GM23338 (cell line): ENCODE data around the gene DENND5A. TPM values are rescaled to one million over a fixed set of nuclear protein-coding genes. Genes with fewer than 3 reads are reported as not detected.

ENCODE experiments used
- ATAC-seq: fragments of 200-7000 bp; cut with Tn5 transposase; 3 replicates; pipeline ENCODE4 v1.9.1; 2020
- DNase-seq: peaks from one replicate; pipeline ENCODE4 v3.0.0-alpha.2; 2015; ENCODE audit warnings: low spot score
- H2AFZ ChIP-seq: fragments of 200-600 bp; sonication (generic); 2 replicates; pipeline ENCODE4 v1.8.0; 2016; ENCODE audit warnings: antibody characterized with exemption, mild to moderate bottlenecking, moderate library complexity
- H3F3A ChIP-seq: fragments of 200-600 bp; sonication (generic); replicated peaks from 2 replicates; pipeline ENCODE4 v1.8.0; 2017; ENCODE audit warnings: antibody characterized with exemption, mixed run types, low read depth
- H3K27ac ChIP-seq: fragments of 200-600 bp; sonication (generic); 2 replicates; pipeline ENCODE4 v1.6.1; 2016; ENCODE audit warnings: low read depth
- H3K27me3 ChIP-seq: fragments of 200-600 bp; sonication (generic); 2 replicates; pipeline ENCODE4 v1.8.0; 2016; ENCODE audit warnings: mild to moderate bottlenecking, mixed run types, moderate library complexity; ENCODE audit not compliant: insufficient read depth
- H3K36me3 ChIP-seq: fragments of 200-600 bp; sonication (generic); 2 replicates; pipeline ENCODE4 v1.8.0; 2016; ENCODE audit warnings: mild to moderate bottlenecking; ENCODE audit not compliant: insufficient read depth
- H3K4me1 ChIP-seq: fragments of 200-600 bp; sonication (generic); 2 replicates; pipeline ENCODE4 v1.8.0; 2016; ENCODE audit warnings: mild to moderate bottlenecking, moderate library complexity; ENCODE audit not compliant: insufficient read depth
- H3K4me2 ChIP-seq: fragments of 200-600 bp; sonication (generic); 2 replicates; pipeline ENCODE4 v1.7.1; 2017; ENCODE audit warnings: mixed run types
- H3K4me3 ChIP-seq: fragments of 200-600 bp; sonication (generic); 2 replicates; pipeline ENCODE4 v1.6.1; 2016; ENCODE audit warnings: mixed run types
- H3K79me2 ChIP-seq: fragments of 200-600 bp; sonication (generic); replicated peaks from 2 replicates; pipeline ENCODE4 v1.8.0; 2017; ENCODE audit warnings: mild to moderate bottlenecking; ENCODE audit not compliant: insufficient read depth
- H3K9me2 ChIP-seq: fragments of 200-600 bp; sonication (generic); 2 replicates; pipeline ENCODE4 v1.8.0; 2017; ENCODE audit not compliant: insufficient read depth
- H4K20me1 ChIP-seq: fragments of 200-600 bp; sonication (generic); replicated peaks from 2 replicates; pipeline ENCODE4 v1.8.0; 2017; ENCODE audit warnings: mild to moderate bottlenecking; ENCODE audit not compliant: insufficient read depth
- H3K27ac Mint-ChIP-seq: 2 replicates; pipeline ENCODE4 v1.8.0; 2020; ENCODE audit warnings: inconsistent platforms, mild to moderate bottlenecking, moderate library complexity, mixed read lengths
- H3K27me3 Mint-ChIP-seq: 3 replicates; pipeline ENCODE4 v1.8.0; 2022; ENCODE audit warnings: low read depth, mild to moderate bottlenecking, moderate library complexity, mixed read lengths, inconsistent platforms; ENCODE audit not compliant: insufficient read depth, poor library complexity
- H3K36me3 Mint-ChIP-seq: 3 replicates; pipeline ENCODE4 v1.8.0; 2021; ENCODE audit warnings: low read depth, mild to moderate bottlenecking, inconsistent platforms, moderate library complexity, mixed read lengths
- H3K4me1 Mint-ChIP-seq: 3 replicates; pipeline ENCODE4 v1.8.0; 2020; ENCODE audit warnings: mild to moderate bottlenecking, inconsistent platforms, mixed read lengths
- H3K4me3 Mint-ChIP-seq: 3 replicates; pipeline ENCODE4 v1.8.0; 2021; ENCODE audit warnings: moderate library complexity, mild to moderate bottlenecking, inconsistent platforms, mixed read lengths
- H3K9me3 Mint-ChIP-seq: 3 replicates; pipeline ENCODE4 v1.8.0; 2020; ENCODE audit warnings: moderate library complexity, mild to moderate bottlenecking, inconsistent platforms, mixed read lengths
- CREB1 ChIP-seq: fragments of 250-450 bp; sonication (Bioruptor Pico); IDR thresholded peaks from 2 replicates; pipeline ENCODE4 v1.5.0; 2020; ENCODE audit warnings: low read depth, mild to moderate bottlenecking, moderate library complexity
- EZH2 ChIP-seq: fragments of 200-600 bp; sonication (generic); IDR thresholded peaks from one replicate; pipeline ENCODE4 v1.8.0; 2017; ENCODE audit warnings: antibody characterized with exemption, mild to moderate bottlenecking, low read depth; ENCODE audit not compliant: unreplicated experiment
- EZH2phosphoT487 ChIP-seq: fragments of 200-600 bp; sonication (generic); IDR thresholded peaks from one replicate; pipeline ENCODE4 v1.8.1; 2018; ENCODE audit warnings: antibody characterized with exemption; ENCODE audit not compliant: unreplicated experiment
- JUNB ChIP-seq: IDR thresholded peaks from one replicate; pipeline ENCODE4 v1.6.1; 2016; ENCODE audit warnings: antibody characterized with exemption; ENCODE audit not compliant: unreplicated experiment
- NANOG ChIP-seq: IDR thresholded peaks from 2 replicates; pipeline ENCODE4 v1.6.1; 2016; ENCODE audit warnings: antibody characterized with exemption, borderline replicate concordance
- POLR2AphosphoS5 ChIP-seq: IDR thresholded peaks from 2 replicates; pipeline ENCODE4 v1.6.1; 2016; ENCODE audit warnings: antibody characterized with exemption, low read depth
- STAT1 ChIP-seq: IDR thresholded peaks from one replicate; pipeline ENCODE4 v1.6.1; 2016; ENCODE audit warnings: antibody characterized with exemption; ENCODE audit not compliant: unreplicated experiment
- ZNF114 ChIP-seq: fragments of 250-450 bp; sonication (Bioruptor Pico); IDR thresholded peaks from 2 replicates; pipeline ENCODE4 v1.5.0; 2020; ENCODE audit warnings: mild to moderate bottlenecking, moderate library complexity
- ZNF331 ChIP-seq: fragments of 250-450 bp; sonication (Bioruptor Pico); IDR thresholded peaks from 2 replicates; pipeline ENCODE4 v1.5.0; 2020; ENCODE audit warnings: low read depth, mild to moderate bottlenecking, moderate library complexity
- polyA plus RNA-seq: library from polyadenylated mRNA; unstranded; fragments of >200 nt; fragmentation: Nextera tagmentation; extraction: Ambion mirVana; gene quantifications from 2 replicates; pipeline ENCODE4 v1.2.1, GENCODE V29; 2016
- total RNA-seq: library from RNA; depleted of rRNA; stranded (reverse); fragments of >200 nt; shearing (Covaris generic); gene quantifications from 2 replicates; pipeline ENCODE4 v1.2.3, GENCODE V29; 2014
- TF ChIP-seq, protein P1 (sequence below): IDR thresholded peaks from one replicate; pipeline ENCODE4 v1.6.1; 2018; ENCODE audit warnings: antibody characterized with exemption; ENCODE audit not compliant: unreplicated experiment
- TF ChIP-seq, protein P2 (sequence below), 2 experiments: fragments of 200-600 bp in 1 of 2; sonication (generic) in 1 of 2; conservative IDR thresholded peaks; 2 replicates each; pipeline versions ENCODE4 v1.5.1 to v1.6.1; 2016 to 2017; ENCODE audit warnings: antibody characterized with exemption in 2 of 2, low read depth in 2 of 2, mild to moderate bottlenecking in 2 of 2, moderate library complexity in 1 of 2
- TF ChIP-seq, protein P3 (sequence below): fragments of 250-450 bp; sonication (Bioruptor Pico); IDR thresholded peaks from 2 replicates; pipeline ENCODE4 v1.5.0; 2020; ENCODE audit warnings: mild to moderate bottlenecking, moderate library complexity
- TF ChIP-seq, protein P4 (sequence below): IDR thresholded peaks from 2 replicates; pipeline ENCODE4 v1.6.1; 2016; ENCODE audit warnings: antibody characterized with exemption

Gene DENND5A
- total and polyA plus RNA-seq, 2 experiments from 2014 or later: 28.1 to 56.3 TPM

DNA sequence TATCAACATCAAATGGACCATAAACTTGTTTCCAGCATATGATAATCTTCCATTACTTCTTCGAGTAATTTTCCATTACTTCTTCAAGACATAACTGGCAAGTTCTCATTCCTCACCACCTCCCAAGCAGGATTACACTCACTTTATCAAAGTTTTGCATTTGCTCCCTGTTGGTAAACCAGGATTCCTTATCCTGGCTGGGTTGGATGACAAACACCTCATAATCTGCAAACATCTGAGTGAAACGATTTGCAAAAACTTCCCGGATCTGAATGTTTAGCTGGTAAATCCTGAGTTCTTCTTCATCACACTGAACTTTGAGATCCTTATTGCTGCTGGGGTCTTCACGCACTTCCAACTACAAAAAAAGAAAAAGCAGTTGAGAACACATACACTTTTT, 86.4 kb downstream of the DENND5A start:
- Histone ChIP-seq H3K4me1 (no peaks in the 10 kb centered on the region), H3K4me2 (no peak overlapping the region), H3K27me3 (no peaks in the 10 kb centered on the region), H3K9me2 (no peaks in the 10 kb centered on the region), H4K20me1 (no peaks in the 10 kb centered on the region), H3F3A (no peaks in the 10 kb centered on the region), H2AFZ (no peak overlapping the region), H3K79me2 (no peaks in the 10 kb centered on the region), H3K4me3 (no peak overlapping the region), H3K36me3 (peaks cover 15% of the 10 kb centered on the region), H3K27ac (no peak overlapping the region)
- ATAC-seq: no peak
- H3K36me3 Mint-ChIP-seq: peaks cover 40% of the 10 kb centered on the region
- H3K4me3 Mint-ChIP-seq: no peak overlapping the region
- DNase-seq: no peak
- no peak for TF ChIP-seq EZH2
- TF ChIP-seq ZNF114 (CRISPR knock-in tag): no peak
- TF ChIP-seq EZH2phosphoT487: no peak
- TF ChIP-seq, protein P1, sequence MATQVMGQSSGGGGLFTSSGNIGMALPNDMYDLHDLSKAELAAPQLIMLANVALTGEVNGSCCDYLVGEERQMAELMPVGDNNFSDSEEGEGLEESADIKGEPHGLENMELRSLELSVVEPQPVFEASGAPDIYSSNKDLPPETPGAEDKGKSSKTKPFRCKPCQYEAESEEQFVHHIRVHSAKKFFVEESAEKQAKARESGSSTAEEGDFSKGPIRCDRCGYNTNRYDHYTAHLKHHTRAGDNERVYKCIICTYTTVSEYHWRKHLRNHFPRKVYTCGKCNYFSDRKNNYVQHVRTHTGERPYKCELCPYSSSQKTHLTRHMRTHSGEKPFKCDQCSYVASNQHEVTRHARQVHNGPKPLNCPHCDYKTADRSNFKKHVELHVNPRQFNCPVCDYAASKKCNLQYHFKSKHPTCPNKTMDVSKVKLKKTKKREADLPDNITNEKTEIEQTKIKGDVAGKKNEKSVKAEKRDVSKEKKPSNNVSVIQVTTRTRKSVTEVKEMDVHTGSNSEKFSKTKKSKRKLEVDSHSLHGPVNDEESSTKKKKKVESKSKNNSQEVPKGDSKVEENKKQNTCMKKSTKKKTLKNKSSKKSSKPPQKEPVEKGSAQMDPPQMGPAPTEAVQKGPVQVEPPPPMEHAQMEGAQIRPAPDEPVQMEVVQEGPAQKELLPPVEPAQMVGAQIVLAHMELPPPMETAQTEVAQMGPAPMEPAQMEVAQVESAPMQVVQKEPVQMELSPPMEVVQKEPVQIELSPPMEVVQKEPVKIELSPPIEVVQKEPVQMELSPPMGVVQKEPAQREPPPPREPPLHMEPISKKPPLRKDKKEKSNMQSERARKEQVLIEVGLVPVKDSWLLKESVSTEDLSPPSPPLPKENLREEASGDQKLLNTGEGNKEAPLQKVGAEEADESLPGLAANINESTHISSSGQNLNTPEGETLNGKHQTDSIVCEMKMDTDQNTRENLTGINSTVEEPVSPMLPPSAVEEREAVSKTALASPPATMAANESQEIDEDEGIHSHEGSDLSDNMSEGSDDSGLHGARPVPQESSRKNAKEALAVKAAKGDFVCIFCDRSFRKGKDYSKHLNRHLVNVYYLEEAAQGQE: no peak
- no peak for TF ChIP-seq STAT1
- TF ChIP-seq, protein P2, sequence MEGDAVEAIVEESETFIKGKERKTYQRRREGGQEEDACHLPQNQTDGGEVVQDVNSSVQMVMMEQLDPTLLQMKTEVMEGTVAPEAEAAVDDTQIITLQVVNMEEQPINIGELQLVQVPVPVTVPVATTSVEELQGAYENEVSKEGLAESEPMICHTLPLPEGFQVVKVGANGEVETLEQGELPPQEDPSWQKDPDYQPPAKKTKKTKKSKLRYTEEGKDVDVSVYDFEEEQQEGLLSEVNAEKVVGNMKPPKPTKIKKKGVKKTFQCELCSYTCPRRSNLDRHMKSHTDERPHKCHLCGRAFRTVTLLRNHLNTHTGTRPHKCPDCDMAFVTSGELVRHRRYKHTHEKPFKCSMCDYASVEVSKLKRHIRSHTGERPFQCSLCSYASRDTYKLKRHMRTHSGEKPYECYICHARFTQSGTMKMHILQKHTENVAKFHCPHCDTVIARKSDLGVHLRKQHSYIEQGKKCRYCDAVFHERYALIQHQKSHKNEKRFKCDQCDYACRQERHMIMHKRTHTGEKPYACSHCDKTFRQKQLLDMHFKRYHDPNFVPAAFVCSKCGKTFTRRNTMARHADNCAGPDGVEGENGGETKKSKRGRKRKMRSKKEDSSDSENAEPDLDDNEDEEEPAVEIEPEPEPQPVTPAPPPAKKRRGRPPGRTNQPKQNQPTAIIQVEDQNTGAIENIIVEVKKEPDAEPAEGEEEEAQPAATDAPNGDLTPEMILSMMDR (conservative IDR thresholded peaks at IDR 0.05; ENCODE audit: low read depth in 2 of 2): no peak
- TF ChIP-seq ZNF331: no peak
- TF ChIP-seq NANOG: no peak
- no peak for TF ChIP-seq POLR2AphosphoS5
- TF ChIP-seq, protein P3, sequence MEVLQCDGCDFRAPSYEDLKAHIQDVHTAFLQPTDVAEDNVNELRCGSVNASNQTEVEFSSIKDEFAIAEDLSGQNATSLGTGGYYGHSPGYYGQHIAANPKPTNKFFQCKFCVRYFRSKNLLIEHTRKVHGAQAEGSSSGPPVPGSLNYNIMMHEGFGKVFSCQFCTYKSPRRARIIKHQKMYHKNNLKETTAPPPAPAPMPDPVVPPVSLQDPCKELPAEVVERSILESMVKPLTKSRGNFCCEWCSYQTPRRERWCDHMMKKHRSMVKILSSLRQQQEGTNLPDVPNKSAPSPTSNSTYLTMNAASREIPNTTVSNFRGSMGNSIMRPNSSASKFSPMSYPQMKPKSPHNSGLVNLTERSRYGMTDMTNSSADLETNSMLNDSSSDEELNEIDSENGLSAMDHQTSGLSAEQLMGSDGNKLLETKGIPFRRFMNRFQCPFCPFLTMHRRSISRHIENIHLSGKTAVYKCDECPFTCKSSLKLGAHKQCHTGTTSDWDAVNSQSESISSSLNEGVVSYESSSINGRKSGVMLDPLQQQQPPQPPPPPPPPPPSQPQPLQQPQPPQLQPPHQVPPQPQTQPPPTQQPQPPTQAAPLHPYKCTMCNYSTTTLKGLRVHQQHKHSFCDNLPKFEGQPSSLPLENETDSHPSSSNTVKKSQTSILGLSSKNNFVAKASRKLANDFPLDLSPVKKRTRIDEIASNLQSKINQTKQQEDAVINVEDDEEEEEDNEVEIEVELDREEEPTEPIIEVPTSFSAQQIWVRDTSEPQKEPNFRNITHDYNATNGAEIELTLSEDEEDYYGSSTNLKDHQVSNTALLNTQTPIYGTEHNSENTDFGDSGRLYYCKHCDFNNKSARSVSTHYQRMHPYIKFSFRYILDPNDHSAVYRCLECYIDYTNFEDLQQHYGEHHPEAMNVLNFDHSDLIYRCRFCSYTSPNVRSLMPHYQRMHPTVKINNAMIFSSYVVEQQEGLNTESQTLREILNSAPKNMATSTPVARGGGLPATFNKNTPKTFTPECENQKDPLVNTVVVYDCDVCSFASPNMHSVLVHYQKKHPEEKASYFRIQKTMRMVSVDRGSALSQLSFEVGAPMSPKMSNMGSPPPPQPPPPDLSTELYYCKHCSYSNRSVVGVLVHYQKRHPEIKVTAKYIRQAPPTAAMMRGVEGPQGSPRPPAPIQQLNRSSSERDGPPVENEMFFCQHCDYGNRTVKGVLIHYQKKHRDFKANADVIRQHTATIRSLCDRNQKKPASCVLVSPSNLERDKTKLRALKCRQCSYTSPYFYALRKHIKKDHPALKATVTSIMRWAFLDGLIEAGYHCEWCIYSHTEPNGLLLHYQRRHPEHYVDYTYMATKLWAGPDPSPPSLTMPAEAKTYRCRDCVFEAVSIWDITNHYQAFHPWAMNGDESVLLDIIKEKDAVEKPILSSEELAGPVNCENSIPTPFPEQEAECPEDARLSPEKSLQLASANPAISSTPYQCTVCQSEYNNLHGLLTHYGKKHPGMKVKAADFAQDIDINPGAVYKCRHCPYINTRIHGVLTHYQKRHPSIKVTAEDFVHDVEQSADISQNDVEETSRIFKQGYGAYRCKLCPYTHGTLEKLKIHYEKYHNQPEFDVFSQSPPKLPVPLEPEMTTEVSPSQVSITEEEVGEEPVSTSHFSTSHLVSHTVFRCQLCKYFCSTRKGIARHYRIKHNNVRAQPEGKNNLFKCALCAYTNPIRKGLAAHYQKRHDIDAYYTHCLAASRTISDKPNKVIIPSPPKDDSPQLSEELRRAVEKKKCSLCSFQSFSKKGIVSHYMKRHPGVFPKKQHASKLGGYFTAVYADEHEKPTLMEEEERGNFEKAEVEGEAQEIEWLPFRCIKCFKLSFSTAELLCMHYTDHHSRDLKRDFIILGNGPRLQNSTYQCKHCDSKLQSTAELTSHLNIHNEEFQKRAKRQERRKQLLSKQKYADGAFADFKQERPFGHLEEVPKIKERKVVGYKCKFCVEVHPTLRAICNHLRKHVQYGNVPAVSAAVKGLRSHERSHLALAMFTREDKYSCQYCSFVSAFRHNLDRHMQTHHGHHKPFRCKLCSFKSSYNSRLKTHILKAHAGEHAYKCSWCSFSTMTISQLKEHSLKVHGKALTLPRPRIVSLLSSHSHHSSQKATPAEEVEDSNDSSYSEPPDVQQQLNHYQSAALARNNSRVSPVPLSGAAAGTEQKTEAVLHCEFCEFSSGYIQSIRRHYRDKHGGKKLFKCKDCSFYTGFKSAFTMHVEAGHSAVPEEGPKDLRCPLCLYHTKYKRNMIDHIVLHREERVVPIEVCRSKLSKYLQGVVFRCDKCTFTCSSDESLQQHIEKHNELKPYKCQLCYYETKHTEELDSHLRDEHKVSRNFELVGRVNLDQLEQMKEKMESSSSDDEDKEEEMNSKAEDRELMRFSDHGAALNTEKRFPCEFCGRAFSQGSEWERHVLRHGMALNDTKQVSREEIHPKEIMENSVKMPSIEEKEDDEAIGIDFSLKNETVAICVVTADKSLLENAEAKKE (CRISPR knock-in tag): no peak
- no peak for TF ChIP-seq JUNB
- TF ChIP-seq, protein P4, sequence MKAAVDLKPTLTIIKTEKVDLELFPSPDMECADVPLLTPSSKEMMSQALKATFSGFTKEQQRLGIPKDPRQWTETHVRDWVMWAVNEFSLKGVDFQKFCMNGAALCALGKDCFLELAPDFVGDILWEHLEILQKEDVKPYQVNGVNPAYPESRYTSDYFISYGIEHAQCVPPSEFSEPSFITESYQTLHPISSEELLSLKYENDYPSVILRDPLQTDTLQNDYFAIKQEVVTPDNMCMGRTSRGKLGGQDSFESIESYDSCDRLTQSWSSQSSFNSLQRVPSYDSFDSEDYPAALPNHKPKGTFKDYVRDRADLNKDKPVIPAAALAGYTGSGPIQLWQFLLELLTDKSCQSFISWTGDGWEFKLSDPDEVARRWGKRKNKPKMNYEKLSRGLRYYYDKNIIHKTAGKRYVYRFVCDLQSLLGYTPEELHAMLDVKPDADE: no peak
- TF ChIP-seq CREB1: no peak
- peaks cover 2% of the 10 kb centered on the region for H3K27me3 Mint-ChIP-seq
- no peak overlapping the region for H3K27ac Mint-ChIP-seq
- H3K9me3 Mint-ChIP-seq: no peaks in the 10 kb centered on the region
- H3K4me1 Mint-ChIP-seq: no peaks in the 10 kb centered on the region
